Common myeloid progenitor, CD34-positive (primary cell): ENCODE data around the gene GBP1. TPM values are rescaled to one million over a fixed set of nuclear protein-coding genes. Genes with fewer than 3 reads are reported as not detected.

Experiments
- CTCF ChIA-PET: fragments of 350-600 bp; sonication (Branson Sonifier 250); formaldehyde crosslinking; loops from one replicate; lab custom pipeline; 2021; ENCODE audit warnings: antibody characterized with exemption; lab: Charles Lee
- POLR2A ChIA-PET: fragments of 350-600 bp; sonication (Branson Sonifier 250); formaldehyde crosslinking; loops from one replicate; lab custom pipeline; 2021; ENCODE audit warnings: antibody characterized with exemption; lab: Charles Lee
- DNase-seq, 3 donors: peaks; one replicate each; pipeline versions ENCODE4 v3.0.0 to v3.0.0-alpha.2; 2013
- H3K27ac ChIP-seq, 2 experiments: 1 replicate in 1 of 2; 2 replicates in 1 of 2; pipeline ENCODE4 v1.7.0; 2013; ENCODE audit warnings: inconsistent platforms in 2 of 2, low read length in 2 of 2, mild to moderate bottlenecking in 2 of 2, low read depth in 1 of 2, moderate library complexity in 1 of 2; ENCODE audit not compliant: severe bottlenecking in 2 of 2, insufficient read depth in 1 of 2, poor library complexity in 1 of 2
- H3K27me3 ChIP-seq, 5 experiments: replicated peaks in 2 of 5; 1 replicate in 3 of 5; 2 replicates in 2 of 5; pipeline versions ENCODE4 v1.6.1 to v1.7.0; 2013; ENCODE audit warnings: low read length in 4 of 5, mild to moderate bottlenecking in 2 of 5, moderate library complexity in 2 of 5, inconsistent platforms in 1 of 5; ENCODE audit not compliant: insufficient read depth in 5 of 5, control insufficient read depth in 4 of 5
- H3K36me3 ChIP-seq, 4 experiments: 1 replicate in 2 of 4; 2 replicates in 2 of 4; pipeline versions ENCODE4 v1.6.1 to v1.7.0; 2013; ENCODE audit warnings: low read length in 3 of 4, control low read depth in 1 of 4, mild to moderate bottlenecking in 1 of 4; ENCODE audit not compliant: control insufficient read depth in 4 of 4, insufficient read depth in 4 of 4
- H3K4me1 ChIP-seq, 4 experiments: 1 replicate in 3 of 4; 2 replicates in 1 of 4; pipeline versions ENCODE4 v1.6.1 to v1.7.1; 2013; ENCODE audit warnings: low read length in 3 of 4, mild to moderate bottlenecking in 3 of 4, control low read depth in 1 of 4, inconsistent platforms in 1 of 4, moderate library complexity in 1 of 4; ENCODE audit not compliant: control insufficient read depth in 4 of 4, insufficient read depth in 4 of 4; ENCODE audit errors: control extremely low read depth in 1 of 4
- H3K4me3 ChIP-seq, 7 experiments: 1 replicate in 4 of 7; 2 replicates in 3 of 7; pipeline versions ENCODE4 v1.5.1 to v1.7.0; 2013; ENCODE audit warnings: mild to moderate bottlenecking in 7 of 7, low read length in 6 of 7, moderate library complexity in 6 of 7, inconsistent platforms in 2 of 7, low read depth in 2 of 7, control low read depth in 1 of 7; ENCODE audit not compliant: insufficient read depth in 4 of 7, control insufficient read depth in 1 of 7; ENCODE audit errors: extremely low read depth in 1 of 7
- H3K9me3 ChIP-seq, 5 experiments: 1 replicate in 4 of 5; 2 replicates in 1 of 5; pipeline versions ENCODE4 v1.6.1 to v1.7.1; 2013; ENCODE audit warnings: low read length in 4 of 5, mild to moderate bottlenecking in 2 of 5, inconsistent platforms in 1 of 5, low read depth in 1 of 5, moderate library complexity in 1 of 5; ENCODE audit not compliant: control insufficient read depth in 4 of 5, insufficient read depth in 2 of 5; ENCODE audit errors: control extremely low read depth in 1 of 5
- WGBS: methylation state at CpG from one replicate; pipeline ENCODE4 v1.1.5; 2013; ENCODE audit not compliant: insufficient coverage; 5-methylcytosine and 5-hydroxymethylcytosine counted together
- polyA plus RNA-seq: library from polyadenylated mRNA; unstranded; fragments of 120-200 nt; gene quantifications from one replicate; pipeline ENCODE4 v1.2.1, GENCODE V29; 2013

GBP1 gene
- 9.8 TPM for polyA plus RNA-seq

GRCh38 chr1:89065079-89065868, at the start of gene GBP1:
GBP1 (minus strand) TSS chr1:89065208; CDS start chr1:89063234, 1,974 bp downstream.
- CTCF ChIA-PET: interaction anchor here (1.2 to 2.1 kb wide), 5 partner anchors 8 to 68 kb away, joined by 3 to 8 read pairs (median 3); partner anchors contain the start of gene GBP3
- POLR2A ChIA-PET: interaction anchor here (0.6 kb wide), 1 partner anchor 44 kb away, joined by 6 read pairs; no protein-coding TSS in a partner anchor
- H3K9me3 ChIP-seq: no peaks in the 10 kb centered on the region
- peak within 1 kb of the TSS in 6 of 7 experiments; percentile 56 to 86 (median 67) for H3K4me3 ChIP-seq
- peaks cover 4 to 16% (median 5%) of the 10 kb centered on the region in 4 experiments for H3K4me1 ChIP-seq
- H3K27me3 ChIP-seq: no peaks in the 10 kb centered on the region
- DNase-seq: peak; percentile 46 to 75 (median 70)
- H3K27ac ChIP-seq: peak within 1 kb of the TSS; percentile 29 to 75
- WGBS: no CpG with 5 or more reads among the region's 4 CpGs
- H3K36me3 ChIP-seq: peaks cover 0 to 3% (median 0%) of the 10 kb centered on the region in 4 experiments

- no peak for DNase-seq
- WGBS: 80% methylated on average over 1 of the region's 2 CpGs
- Histone ChIP-seq H3K36me3 (peaks cover 6 to 92% (median 39%) of the 10 kb centered on the region in 4 experiments), H3K9me3 (peaks cover 0 to 3% (median 0%) of the 10 kb centered on the region in 5 experiments), H3K27me3 (no peaks in the 10 kb centered on the region), H3K27ac (no peak overlapping the region), H3K4me1 (no peaks in the 10 kb centered on the region), H3K4me3 (no peak overlapping the region)
- ChIA-PET POLR2A (no interaction called here), CTCF (no interaction called here)
Measured at GRCh38 chr1:89114662-89115061, 49.7 kb upstream of the GBP1 start.

GRCh38 chr1:89112871-89113613, 48.0 kb upstream of the GBP1 start:
- DNase-seq: no peak
- ChIA-PET CTCF (no interaction called here), POLR2A (no interaction called here)
- 86% methylated on average over 1 of the region's 5 CpGs for WGBS
- H3K4me1 ChIP-seq: no peaks in the 10 kb centered on the region
- peaks cover 0 to 4% (median 0%) of the 10 kb centered on the region in 5 experiments for H3K9me3 ChIP-seq
- peaks cover 6 to 92% (median 39%) of the 10 kb centered on the region in 4 experiments for H3K36me3 ChIP-seq
- no peak overlapping the region for H3K27ac ChIP-seq
- no peaks in the 10 kb centered on the region for H3K27me3 ChIP-seq
- H3K4me3 ChIP-seq: no peak overlapping the region

GRCh38 chr1:89104687-89105086, 39.7 kb upstream of the GBP1 start:
- POLR2A ChIA-PET: no interaction called here

GRCh38 chr1:89104147-89104546, 39.1 kb upstream of the GBP1 start:
- H3K36me3 ChIP-seq: peaks cover 0 to 53% (median 19%) of the 10 kb centered on the region in 4 experiments
- 90% methylated on average over 2 of the region's 2 CpGs for WGBS
- H3K27me3 ChIP-seq: no peaks in the 10 kb centered on the region
- no peak for DNase-seq
- H3K4me1 ChIP-seq: no peaks in the 10 kb centered on the region
- no peak overlapping the region for H3K27ac ChIP-seq
- ChIA-PET CTCF (interaction anchor here (0.7 to 1.6 kb wide), 2 partner anchors 14 to 260 kb away, joined by 3 to 4 read pairs; partner anchors contain the start of gene GBP6), POLR2A (no interaction called here)
- no peak overlapping the region for H3K4me3 ChIP-seq
- H3K9me3 ChIP-seq: no peaks in the 10 kb centered on the region

More at GRCh38 chr1:89104687-89105086, 39.7 kb upstream of the GBP1 start:
- Histone ChIP-seq H3K36me3 (peaks cover 0 to 59% (median 23%) of the 10 kb centered on the region in 4 experiments), H3K9me3 (peaks cover 0 to 1% (median 0%) of the 10 kb centered on the region in 5 experiments), H3K27me3 (no peaks in the 10 kb centered on the region), H3K4me1 (no peaks in the 10 kb centered on the region), H3K27ac (no peak overlapping the region), H3K4me3 (no peak overlapping the region)
- WGBS: 100% methylated on average over 4 of the region's 17 CpGs
- CTCF ChIA-PET: no interaction called here
- no peak for DNase-seq

- H3K36me3 ChIP-seq: peaks cover 0 to 32% (median 11%) of the 10 kb centered on the region in 4 experiments
- H3K27me3 ChIP-seq: no peaks in the 10 kb centered on the region
- no peak overlapping the region for H3K27ac ChIP-seq
- H3K4me3 ChIP-seq: no peak overlapping the region
- no peak for DNase-seq
- CTCF ChIA-PET: no interaction called here
- H3K4me1 ChIP-seq: peaks cover 0 to 6% (median 0%) of the 10 kb centered on the region in 4 experiments
- H3K9me3 ChIP-seq: no peaks in the 10 kb centered on the region
- POLR2A ChIA-PET: no interaction called here
Measured at GRCh38 chr1:89102021-89102420, 37.0 kb upstream of the GBP1 start.
